Pericardium fibroblast (primary cell): Measurements from ENCODE around the gene SHFL. TPM values are rescaled to one million over a fixed set of nuclear protein-coding genes. Genes with fewer than 3 reads are reported as not detected.

Source experiments
- total RNA-seq: library from RNA; depleted of rRNA; stranded (reverse); fragments of >200 nt; gene quantifications from 2 replicates; pipeline ENCODE4 v1.2.3, GENCODE V29; 2015

SHFL gene
- total RNA-seq: 28.6 and 36.9 TPM in 2 replicates

DNA sequence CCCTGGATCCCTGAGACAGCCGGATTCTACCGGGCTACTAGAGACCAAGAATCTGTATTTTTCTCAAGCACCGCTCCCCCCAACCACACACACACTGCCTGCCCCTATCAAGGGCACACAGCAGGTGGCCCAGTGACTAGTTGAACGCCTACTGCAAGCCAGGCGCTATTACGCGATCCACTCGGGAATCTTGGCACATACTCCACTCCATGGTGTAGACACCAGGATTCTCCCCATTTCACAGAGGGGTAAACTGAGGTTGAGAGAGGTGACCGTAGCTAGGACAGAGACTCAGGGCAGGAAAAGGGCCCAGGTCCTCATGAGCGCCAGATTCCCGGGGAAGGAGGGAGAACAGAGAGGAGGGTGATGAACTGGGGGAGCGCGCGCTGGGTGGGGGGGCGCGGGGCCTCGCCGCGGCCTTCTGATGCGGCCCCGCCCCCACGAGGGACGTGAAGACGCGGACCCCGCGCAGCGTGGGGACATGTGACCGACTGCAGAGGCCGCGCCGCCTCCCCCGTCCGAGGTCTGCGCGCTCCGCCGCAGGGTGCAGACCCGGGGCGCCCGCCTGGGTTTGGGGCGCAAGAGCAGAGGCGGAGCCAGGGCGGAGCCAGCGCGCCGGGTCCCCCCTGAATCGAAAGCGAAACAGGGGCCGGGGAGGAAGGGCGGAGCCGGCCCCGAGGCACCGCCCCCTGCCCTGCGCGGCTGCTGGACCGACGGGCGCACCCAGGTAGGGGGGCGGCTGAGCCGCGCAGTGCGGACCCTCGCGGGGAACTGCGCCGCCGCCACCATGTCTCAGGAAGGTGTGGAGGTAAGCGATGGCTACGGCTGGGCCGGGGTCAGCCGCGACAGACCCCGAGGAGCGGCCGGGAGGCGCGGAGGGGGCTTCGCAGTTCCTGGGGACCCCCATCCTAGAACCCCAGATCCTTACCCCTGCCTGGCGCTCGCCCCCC is at the start of gene SHFL:
TSS of gene SHFL (plus strand) at position 677 of the 950 bp plus-strand sequence. CDS start at position 788, 111 bp downstream.

DNA sequence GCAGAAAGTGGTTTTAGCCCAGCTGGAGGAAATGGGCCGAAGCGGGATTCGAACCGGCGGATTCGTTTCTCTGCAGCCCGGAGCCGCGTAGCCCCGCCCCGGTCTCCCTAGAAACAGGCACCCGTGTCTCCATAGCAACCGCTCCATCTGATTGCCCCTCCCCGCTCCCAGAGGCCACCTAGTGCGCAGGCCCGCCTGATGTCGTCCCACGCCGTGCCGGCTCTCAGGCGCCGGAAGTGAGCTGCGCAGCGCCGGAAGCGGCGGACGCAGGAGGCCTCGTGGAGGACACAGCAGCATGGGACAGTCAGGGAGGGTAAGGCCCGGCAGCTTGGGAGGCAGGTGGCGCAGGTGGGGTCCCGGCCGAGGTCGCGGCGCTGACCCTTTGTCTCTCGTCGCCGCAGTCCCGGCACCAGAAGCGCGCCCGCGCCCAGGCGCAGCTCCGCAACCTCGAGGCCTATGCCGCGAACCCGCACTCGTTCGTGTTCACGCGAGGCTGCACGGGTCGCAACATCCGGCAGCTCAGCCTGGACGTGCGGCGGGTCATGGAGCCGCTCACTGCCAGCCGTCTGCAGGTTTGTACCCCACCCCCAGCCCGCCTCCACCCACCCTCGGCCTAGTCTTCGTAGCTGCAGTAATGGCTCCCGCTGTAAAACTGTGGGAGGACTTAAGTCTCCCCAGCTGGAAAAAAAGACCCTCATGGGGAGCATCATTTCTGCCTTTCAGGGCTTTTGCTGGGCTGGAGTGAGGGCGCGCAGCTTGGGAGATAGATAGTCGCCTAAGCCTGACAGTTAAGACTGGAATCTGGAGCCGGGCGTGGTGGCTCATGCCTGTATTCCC is 20.2 kb downstream of the SHFL start, which contains the start of gene PPAN:
TSS of gene PPAN (plus strand) at position 263 of the 837 bp plus-strand sequence. CDS start at position 296, 33 bp downstream.

DNA sequence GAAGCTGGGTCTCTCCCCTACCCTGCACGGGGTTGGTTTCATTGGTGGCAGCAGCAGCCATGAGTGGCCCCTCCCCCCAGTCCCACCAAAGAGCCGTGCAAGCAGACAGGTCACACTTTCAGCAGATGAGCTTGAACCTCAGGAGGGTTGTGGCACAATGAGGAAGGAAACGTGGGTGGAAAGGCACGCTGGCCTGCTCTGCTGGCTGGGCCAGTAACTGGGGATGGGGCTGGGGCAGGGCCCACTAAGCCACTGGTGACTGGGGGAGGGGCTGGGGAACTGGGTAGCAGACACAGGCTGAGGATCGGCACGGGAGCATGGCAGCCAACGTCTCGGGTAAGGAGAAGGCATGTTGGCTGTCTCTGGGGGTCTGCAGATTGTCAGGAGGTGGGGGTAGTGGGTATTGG is 25.3 kb downstream of the SHFL start, which contains the start of gene P2RY11:
TSS of gene P2RY11 (plus strand) at position 289 of the 407 bp plus-strand sequence. CDS start at position 318, 29 bp downstream.

Other genes starting within 250 kb of the SHFL start
- gene OLFM2, start 149.8 kb upstream of the SHFL start, total RNA-seq: 9.3 and 11.3 TPM in 2 replicates
- 31.9 and 41.2 TPM in 2 replicates for gene COL5A3, start 75.8 kb upstream of the SHFL start, total RNA-seq
- not detected in 2 replicates for gene RDH8, start 72.8 kb upstream of the SHFL start, total RNA-seq
- gene ANGPTL6, start 16.4 kb downstream of the SHFL start, total RNA-seq: 0.09 and 1.2 TPM in 2 replicates
- gene PPAN, start 20.0 kb downstream of the SHFL start, total RNA-seq: 31.0 and 34.0 TPM in 2 replicates
- 2.0 and 3.9 TPM in 2 replicates for gene P2RY11, start 25.4 kb downstream of the SHFL start, total RNA-seq
- 257 and 269 TPM in 2 replicates for gene EIF3G, start 33.6 kb downstream of the SHFL start, total RNA-seq
- gene DNMT1, start 108.6 kb downstream of the SHFL start, total RNA-seq: 44.7 and 52.4 TPM in 2 replicates
- gene S1PR2, start 145.0 kb downstream of the SHFL start, total RNA-seq: 37.7 and 40.0 TPM in 2 replicates
- 75.4 and 86.2 TPM in 2 replicates for gene MRPL4, start 165.9 kb downstream of the SHFL start, total RNA-seq
- gene ICAM1, start 184.8 kb downstream of the SHFL start, total RNA-seq: 43.5 and 55.2 TPM in 2 replicates
- gene ICAM4, start 200.6 kb downstream of the SHFL start, total RNA-seq: 0.60 and 4.1 TPM in 2 replicates
- 2.6 and 4.2 TPM in 2 replicates for gene ICAM5, start 203.6 kb downstream of the SHFL start, total RNA-seq
- 1.5 and 3.0 TPM in 2 replicates for gene ZGLP1, start 223.5 kb downstream of the SHFL start, total RNA-seq
- 20.1 and 26.8 TPM in 2 replicates for gene FDX2, start 229.7 kb downstream of the SHFL start, total RNA-seq
- 20.7 and 32.5 TPM in 2 replicates for gene RAVER1, start 247.2 kb downstream of the SHFL start, total RNA-seq